GM12878 (cell line): ENCODE data around the gene SQOR. TPM values are rescaled to one million over a fixed set of nuclear protein-coding genes. Genes with fewer than 3 reads are reported as not detected.

ENCODE experiments used
- ASH2L ChIP-seq: fragments of 300-600, 200-600 bp; sonication (generic); IDR thresholded peaks from 2 replicates; pipeline ENCODE4 v1.6.1; 2017; ENCODE audit warnings: low read depth, mild to moderate bottlenecking, borderline replicate concordance
- BMI1 ChIP-seq: fragments of 450-650 bp; IDR thresholded peaks from 2 replicates; pipeline ENCODE4 v1.6.1; 2016; ENCODE audit warnings: mild to moderate bottlenecking, moderate library complexity, borderline replicate concordance
- BRCA1 ChIP-seq: IDR thresholded peaks from 2 replicates; pipeline ENCODE4 v1.6.1; 2011; ENCODE audit warnings: low read depth, low read length, improper control_type of control experiment
- CBX3 ChIP-seq: fragments of 200-600 bp; sonication (generic); IDR thresholded peaks from 2 replicates; pipeline ENCODE4 v1.6.1; 2016; ENCODE audit warnings: low read depth, borderline replicate concordance
- CHD2 ChIP-seq: IDR thresholded peaks from 2 replicates; pipeline ENCODE4 v1.6.1; 2011; ENCODE audit warnings: low read depth, low read length, improper control_type of control experiment, borderline replicate concordance
- CHD4 ChIP-seq: fragments of 200-600 bp; sonication (generic); IDR thresholded peaks from 2 replicates; pipeline ENCODE4 v1.6.1; 2016; ENCODE audit warnings: mild to moderate bottlenecking
- CREM ChIP-seq: IDR thresholded peaks from 2 replicates; pipeline ENCODE4 v1.6.1; 2014; ENCODE audit warnings: antibody characterized with exemption, low read depth
- DPF2 ChIP-seq: fragments of 450-650 bp; IDR thresholded peaks from 2 replicates; pipeline ENCODE4 v1.6.1; 2017; ENCODE audit warnings: mild to moderate bottlenecking
- EGR1 ChIP-seq, 2 experiments: IDR thresholded peaks; 1 replicate in 1 of 2; 2 replicates in 1 of 2; pipeline ENCODE4 v1.6.1; 2011 to 2012; ENCODE audit warnings: low read depth in 2 of 2, low read length in 2 of 2, borderline replicate concordance in 1 of 2, mild to moderate bottlenecking in 1 of 2, moderate library complexity in 1 of 2
- FOS ChIP-seq: IDR thresholded peaks from 3 replicates; pipeline ENCODE4 v1.6.1; 2011; ENCODE audit warnings: borderline replicate concordance; ENCODE audit not compliant: insufficient read length; ENCODE audit errors: extremely low read depth
- IRF4 ChIP-seq: IDR thresholded peaks from 2 replicates; pipeline ENCODE4 v1.6.1; 2011; ENCODE audit warnings: low read depth, low read length
- MEF2A ChIP-seq: IDR thresholded peaks from 2 replicates; pipeline ENCODE4 v1.6.1; 2011; ENCODE audit warnings: low read depth, mild to moderate bottlenecking, low read length, moderate library complexity; ENCODE audit not compliant: insufficient read depth
- NFYA ChIP-seq: IDR thresholded peaks from 2 replicates; pipeline ENCODE4 v1.6.1; 2011; ENCODE audit warnings: low read depth, mild to moderate bottlenecking, low read length, improper control_type of control experiment, borderline replicate concordance
- NRF1 ChIP-seq: conservative IDR thresholded peaks from 2 replicates; pipeline ENCODE4 v1.6.1; 2011; ENCODE audit warnings: mild to moderate bottlenecking, low read depth, low read length, improper control_type of control experiment
- POLR2AphosphoS5 ChIP-seq: IDR thresholded peaks from 2 replicates; pipeline ENCODE4 v1.6.1; 2011; ENCODE audit warnings: mild to moderate bottlenecking, low read length, inconsistent platforms
- RB1 ChIP-seq: fragments of 450-650 bp; formaldehyde crosslinking; IDR thresholded peaks from 2 replicates; pipeline ENCODE4 v1.6.1; 2017; ENCODE audit warnings: mild to moderate bottlenecking, borderline replicate concordance
- SMAD1 ChIP-seq: fragments of 450-650 bp; IDR thresholded peaks from 2 replicates; pipeline ENCODE4 v1.6.1; 2018; ENCODE audit warnings: mild to moderate bottlenecking, low read depth; ENCODE audit not compliant: partially characterized antibody
- SMC3 ChIP-seq: IDR thresholded peaks from 2 replicates; pipeline ENCODE4 v1.6.1; 2011; ENCODE audit warnings: low read length, improper control_type of control experiment, borderline replicate concordance
- SRF ChIP-seq, 2 experiments: IDR thresholded peaks; 2 replicates each; pipeline ENCODE4 v1.6.1; 2011; ENCODE audit warnings: low read depth in 2 of 2, low read length in 2 of 2, mild to moderate bottlenecking in 1 of 2, moderate library complexity in 1 of 2
- SUPT20H ChIP-seq: IDR thresholded peaks from 2 replicates; pipeline ENCODE4 v1.6.1; 2011; ENCODE audit warnings: low read depth, mild to moderate bottlenecking, low read length, moderate library complexity, borderline replicate concordance; ENCODE audit not compliant: control insufficient read depth
- TAF1 ChIP-seq: IDR thresholded peaks from 2 replicates; pipeline ENCODE4 v1.6.1; 2011; ENCODE audit warnings: mild to moderate bottlenecking, low read depth, low read length, borderline replicate concordance
- polyA plus RNA-seq, 11 experiments: library from polyadenylated mRNA; depleted of rRNA in 4 of 11; unstranded in 6 of 11; stranded (reverse) in 5 of 11; fragments of >200 nt; fragmentation: Nextera tagmentation in 4 of 11; fragmentation: Illumina TruSeq in 1 of 11; extraction: Ambion mirVana in 4 of 11; extraction: Trizol in 1 of 11; gene quantifications; 1 replicate in 1 of 11; 2 replicates in 10 of 11; pipeline versions ENCODE4 v1.2.1 to v1.2.3, GENCODE V29; 2011 to 2016; ENCODE audit warnings: inconsistent platforms in 2 of 11, missing spikeins in 2 of 11, low read depth in 1 of 11
- total RNA-seq, 4 experiments: library from RNA; depleted of rRNA in 3 of 4; stranded (reverse); fragments of >200 nt in 3 of 4; fragmentation: Illumina TruSeq in 1 of 4; extraction: Trizol in 1 of 4; gene quantifications; 2 replicates each; pipeline versions ENCODE4 v1.2.1 to v1.2.3, GENCODE V29; 2013 to 2021
- TF ChIP-seq, protein P1 (sequence below): fragments of 450-650 bp; IDR thresholded peaks from 2 replicates; pipeline ENCODE4 v1.6.1; 2017; ENCODE audit warnings: mild to moderate bottlenecking, moderate library complexity
- TF ChIP-seq, protein P2 (sequence below): fragments of 450-650 bp; IDR thresholded peaks from 2 replicates; pipeline ENCODE4 v1.6.1; 2018; ENCODE audit warnings: borderline replicate concordance, mild to moderate bottlenecking; ENCODE audit not compliant: partially characterized antibody
- TF ChIP-seq, protein P3 (sequence below): fragments of 450-650 bp; IDR thresholded peaks from 2 replicates; pipeline ENCODE4 v1.6.1; 2016; ENCODE audit warnings: mild to moderate bottlenecking

The SQOR gene
- total and polyA plus RNA-seq, 10 of the 15 experiments (the other 5 are each of a cell fraction or from before 2014, with no cell fraction given), result 14.5 to 74.7 (median 44.2) TPM

DNA sequence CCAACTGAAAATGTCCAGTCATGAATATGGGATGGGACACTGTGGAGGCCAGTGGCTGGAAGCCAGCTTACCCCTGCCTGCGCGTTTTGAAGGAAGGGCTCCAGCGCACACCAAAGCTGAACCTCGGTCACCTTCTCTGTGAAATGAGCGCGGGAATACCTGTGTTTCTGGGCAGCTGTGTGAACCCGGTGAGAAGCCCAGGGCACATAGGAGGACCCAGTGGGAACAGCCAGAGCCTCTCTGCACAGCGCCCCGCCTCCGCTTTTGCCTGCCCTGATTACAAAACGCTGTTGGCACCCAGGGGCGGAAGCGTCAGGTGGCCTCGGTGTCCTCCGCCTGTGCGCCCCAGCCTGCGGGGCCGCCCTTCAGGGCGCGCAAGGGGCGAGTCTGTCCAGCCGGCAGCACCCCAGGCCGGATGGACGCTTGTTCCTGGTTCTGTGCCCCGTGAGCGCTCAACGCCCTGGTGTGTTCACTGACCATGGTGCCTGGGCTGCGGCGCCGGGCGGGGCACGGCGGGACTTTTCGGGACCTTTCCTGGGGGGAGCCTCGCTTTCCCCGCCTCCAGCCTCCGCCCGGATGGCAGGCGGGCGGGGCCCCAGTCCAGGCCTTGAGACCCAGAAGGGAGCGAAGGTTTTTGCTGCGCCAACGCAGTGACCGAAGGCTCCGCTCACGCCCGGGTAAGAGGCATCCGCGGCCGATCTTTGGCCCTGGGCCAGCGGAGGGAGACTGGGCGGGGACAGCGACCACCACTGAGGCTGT lies at the start of gene SQOR (continued):
- TF ChIP-seq CBX3 (no peak), POLR2AphosphoS5 (peak; percentile 83), NRF1 (no peak), SRF (IDR thresholded peaks at IDR 0.05; ENCODE audit: low read depth in 2 of 2, low read length in 2 of 2) (no peak), FOS (no peak), BMI1 (no peak), SUPT20H (no peak), IRF4 (no peak), SMC3 (no peak), TAF1 (peak; percentile 60; the same call in 1 of the 2 replicates), SMAD1 (peak; percentile 90), NFYA (no peak), ASH2L (no peak), DPF2 (peak; percentile 78), CHD2 (peak; percentile 56), CREM (no peak), CHD4 (no peak), EGR1 (IDR thresholded peaks at IDR 0.05; ENCODE audit: borderline replicate concordance in 1 of 2, low read depth in 2 of 2, low read length in 2 of 2) (peak in 1 of 2 experiments; percentile 44; a peak in 1 of 3 replicates), BRCA1 (no peak), RB1 (peak; percentile 78; the same call in 1 of the 2 replicates), MEF2A (no peak)
- TF ChIP-seq, protein P1, sequence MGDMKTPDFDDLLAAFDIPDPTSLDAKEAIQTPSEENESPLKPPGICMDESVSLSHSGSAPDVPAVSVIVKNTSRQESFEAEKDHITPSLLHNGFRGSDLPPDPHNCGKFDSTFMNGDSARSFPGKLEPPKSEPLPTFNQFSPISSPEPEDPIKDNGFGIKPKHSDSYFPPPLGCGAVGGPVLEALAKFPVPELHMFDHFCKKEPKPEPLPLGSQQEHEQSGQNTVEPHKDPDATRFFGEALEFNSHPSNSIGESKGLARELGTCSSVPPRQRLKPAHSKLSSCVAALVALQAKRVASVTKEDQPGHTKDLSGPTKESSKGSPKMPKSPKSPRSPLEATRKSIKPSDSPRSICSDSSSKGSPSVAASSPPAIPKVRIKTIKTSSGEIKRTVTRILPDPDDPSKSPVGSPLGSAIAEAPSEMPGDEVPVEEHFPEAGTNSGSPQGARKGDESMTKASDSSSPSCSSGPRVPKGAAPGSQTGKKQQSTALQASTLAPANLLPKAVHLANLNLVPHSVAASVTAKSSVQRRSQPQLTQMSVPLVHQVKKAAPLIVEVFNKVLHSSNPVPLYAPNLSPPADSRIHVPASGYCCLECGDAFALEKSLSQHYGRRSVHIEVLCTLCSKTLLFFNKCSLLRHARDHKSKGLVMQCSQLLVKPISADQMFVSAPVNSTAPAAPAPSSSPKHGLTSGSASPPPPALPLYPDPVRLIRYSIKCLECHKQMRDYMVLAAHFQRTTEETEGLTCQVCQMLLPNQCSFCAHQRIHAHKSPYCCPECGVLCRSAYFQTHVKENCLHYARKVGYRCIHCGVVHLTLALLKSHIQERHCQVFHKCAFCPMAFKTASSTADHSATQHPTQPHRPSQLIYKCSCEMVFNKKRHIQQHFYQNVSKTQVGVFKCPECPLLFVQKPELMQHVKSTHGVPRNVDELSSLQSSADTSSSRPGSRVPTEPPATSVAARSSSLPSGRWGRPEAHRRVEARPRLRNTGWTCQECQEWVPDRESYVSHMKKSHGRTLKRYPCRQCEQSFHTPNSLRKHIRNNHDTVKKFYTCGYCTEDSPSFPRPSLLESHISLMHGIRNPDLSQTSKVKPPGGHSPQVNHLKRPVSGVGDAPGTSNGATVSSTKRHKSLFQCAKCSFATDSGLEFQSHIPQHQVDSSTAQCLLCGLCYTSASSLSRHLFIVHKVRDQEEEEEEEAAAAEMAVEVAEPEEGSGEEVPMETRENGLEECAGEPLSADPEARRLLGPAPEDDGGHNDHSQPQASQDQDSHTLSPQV, result no peak
- TF ChIP-seq, protein P2, sequence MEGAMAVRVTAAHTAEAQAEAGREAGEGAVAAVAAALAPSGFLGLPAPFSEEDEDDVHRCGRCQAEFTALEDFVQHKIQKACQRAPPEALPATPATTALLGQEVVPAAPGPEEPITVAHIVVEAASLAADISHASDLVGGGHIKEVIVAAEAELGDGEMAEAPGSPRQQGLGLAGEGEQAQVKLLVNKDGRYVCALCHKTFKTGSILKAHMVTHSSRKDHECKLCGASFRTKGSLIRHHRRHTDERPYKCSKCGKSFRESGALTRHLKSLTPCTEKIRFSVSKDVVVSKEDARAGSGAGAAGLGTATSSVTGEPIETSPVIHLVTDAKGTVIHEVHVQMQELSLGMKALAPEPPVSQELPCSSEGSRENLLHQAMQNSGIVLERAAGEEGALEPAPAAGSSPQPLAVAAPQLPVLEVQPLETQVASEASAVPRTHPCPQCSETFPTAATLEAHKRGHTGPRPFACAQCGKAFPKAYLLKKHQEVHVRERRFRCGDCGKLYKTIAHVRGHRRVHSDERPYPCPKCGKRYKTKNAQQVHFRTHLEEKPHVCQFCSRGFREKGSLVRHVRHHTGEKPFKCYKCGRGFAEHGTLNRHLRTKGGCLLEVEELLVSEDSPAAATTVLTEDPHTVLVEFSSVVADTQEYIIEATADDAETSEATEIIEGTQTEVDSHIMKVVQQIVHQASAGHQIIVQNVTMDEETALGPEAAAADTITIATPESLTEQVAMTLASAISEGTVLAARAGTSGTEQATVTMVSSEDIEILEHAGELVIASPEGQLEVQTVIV, result no peak
- TF ChIP-seq, protein P3, sequence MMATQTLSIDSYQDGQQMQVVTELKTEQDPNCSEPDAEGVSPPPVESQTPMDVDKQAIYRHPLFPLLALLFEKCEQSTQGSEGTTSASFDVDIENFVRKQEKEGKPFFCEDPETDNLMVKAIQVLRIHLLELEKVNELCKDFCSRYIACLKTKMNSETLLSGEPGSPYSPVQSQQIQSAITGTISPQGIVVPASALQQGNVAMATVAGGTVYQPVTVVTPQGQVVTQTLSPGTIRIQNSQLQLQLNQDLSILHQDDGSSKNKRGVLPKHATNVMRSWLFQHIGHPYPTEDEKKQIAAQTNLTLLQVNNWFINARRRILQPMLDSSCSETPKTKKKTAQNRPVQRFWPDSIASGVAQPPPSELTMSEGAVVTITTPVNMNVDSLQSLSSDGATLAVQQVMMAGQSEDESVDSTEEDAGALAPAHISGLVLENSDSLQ, result no peak
